Measurements from ENCODE around the gene DOC2B. TPM values are rescaled to one million over a fixed set of nuclear protein-coding genes. Genes with fewer than 3 reads are reported as not detected.

Gene DOC2B
- total RNA-seq, 1 donor from 2014 or later: 0.32 TPM

GRCh38 chr17:146546-146945, 34.9 kb downstream of the DOC2B start:
- no peaks in the 10 kb centered on the region for H3K9me3 Mint-ChIP-seq (ENCODE audit: low read depth)
- H3K27ac Mint-ChIP-seq (ENCODE audit: unreplicated experiment): no peak overlapping the region
- no peaks in the 10 kb centered on the region for H3K36me3 Mint-ChIP-seq (ENCODE audit: low read depth)
- TF ChIP-seq, protein P1, sequence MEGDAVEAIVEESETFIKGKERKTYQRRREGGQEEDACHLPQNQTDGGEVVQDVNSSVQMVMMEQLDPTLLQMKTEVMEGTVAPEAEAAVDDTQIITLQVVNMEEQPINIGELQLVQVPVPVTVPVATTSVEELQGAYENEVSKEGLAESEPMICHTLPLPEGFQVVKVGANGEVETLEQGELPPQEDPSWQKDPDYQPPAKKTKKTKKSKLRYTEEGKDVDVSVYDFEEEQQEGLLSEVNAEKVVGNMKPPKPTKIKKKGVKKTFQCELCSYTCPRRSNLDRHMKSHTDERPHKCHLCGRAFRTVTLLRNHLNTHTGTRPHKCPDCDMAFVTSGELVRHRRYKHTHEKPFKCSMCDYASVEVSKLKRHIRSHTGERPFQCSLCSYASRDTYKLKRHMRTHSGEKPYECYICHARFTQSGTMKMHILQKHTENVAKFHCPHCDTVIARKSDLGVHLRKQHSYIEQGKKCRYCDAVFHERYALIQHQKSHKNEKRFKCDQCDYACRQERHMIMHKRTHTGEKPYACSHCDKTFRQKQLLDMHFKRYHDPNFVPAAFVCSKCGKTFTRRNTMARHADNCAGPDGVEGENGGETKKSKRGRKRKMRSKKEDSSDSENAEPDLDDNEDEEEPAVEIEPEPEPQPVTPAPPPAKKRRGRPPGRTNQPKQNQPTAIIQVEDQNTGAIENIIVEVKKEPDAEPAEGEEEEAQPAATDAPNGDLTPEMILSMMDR (IDR thresholded peaks at IDR 0.05): no peak
- H3K4me3 Mint-ChIP-seq (ENCODE audit: unreplicated experiment): no peak overlapping the region
- H3K4me1 Mint-ChIP-seq (ENCODE audit: low read depth): peaks cover 2% of the 10 kb centered on the region
- DNase-seq (ENCODE audit: low spot score): peak; percentile 49
- H3K27me3 Mint-ChIP-seq (ENCODE audit: low read depth): peaks cover 2% of the 10 kb centered on the region

GRCh38 chr17:145671-146541, 35.5 kb downstream of the DOC2B start:
- no peaks in the 10 kb centered on the region for H3K9me3 Mint-ChIP-seq (ENCODE audit: low read depth)
- no peak overlapping the region for H3K4me3 Mint-ChIP-seq (ENCODE audit: unreplicated experiment)
- TF ChIP-seq, protein P1 (IDR thresholded peaks at IDR 0.05): no peak
- peaks cover 2% of the 10 kb centered on the region for H3K4me1 Mint-ChIP-seq (ENCODE audit: low read depth)
- H3K27me3 Mint-ChIP-seq (ENCODE audit: low read depth): peaks cover 2% of the 10 kb centered on the region
- H3K36me3 Mint-ChIP-seq (ENCODE audit: low read depth): no peaks in the 10 kb centered on the region
- peak; percentile 75 for DNase-seq (ENCODE audit: low spot score)
- H3K27ac Mint-ChIP-seq (ENCODE audit: unreplicated experiment): no peak overlapping the region

DNA sequence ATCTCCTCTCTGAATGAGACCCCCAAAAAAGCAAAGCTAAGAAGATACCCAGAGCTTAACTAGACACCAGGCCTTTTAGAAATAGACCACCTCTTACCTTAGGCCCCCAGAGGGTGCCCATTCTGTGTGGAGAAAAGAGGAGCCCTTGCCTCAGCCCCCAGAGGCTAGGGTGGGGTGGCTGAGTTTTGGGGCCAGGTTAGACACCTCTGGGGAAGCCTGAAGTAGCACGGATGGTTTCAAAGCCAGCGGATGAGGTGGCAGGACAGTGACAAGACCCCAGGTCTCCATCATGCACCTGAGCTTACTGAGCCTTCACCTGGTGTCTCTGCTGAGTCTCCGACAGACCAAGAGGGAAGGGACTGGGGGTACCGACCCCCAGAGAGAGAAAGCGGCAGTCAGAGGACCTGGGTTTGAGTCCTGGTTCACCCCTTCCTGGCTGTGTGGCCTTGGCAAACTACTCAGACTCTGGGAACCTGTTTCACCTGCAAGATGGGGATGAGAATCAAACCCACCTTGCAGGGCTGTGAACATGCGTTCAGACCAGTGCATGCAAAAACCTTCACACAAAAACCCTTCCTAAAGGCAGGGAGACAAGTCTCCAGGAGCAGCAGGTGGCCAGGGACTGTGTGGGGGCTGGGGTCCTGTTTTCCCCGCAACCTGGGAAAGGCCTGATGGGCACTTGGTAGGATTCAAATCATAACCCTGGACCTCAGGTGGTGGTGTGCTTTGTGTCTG, 36.3 kb downstream of the DOC2B start:
- Mint-ChIP-seq H3K4me1 (ENCODE audit: low read depth) (peaks cover 2% of the 10 kb centered on the region), H3K9me3 (ENCODE audit: low read depth) (no peaks in the 10 kb centered on the region), H3K4me3 (ENCODE audit: unreplicated experiment) (no peak overlapping the region), H3K36me3 (ENCODE audit: low read depth) (no peaks in the 10 kb centered on the region), H3K27ac (ENCODE audit: unreplicated experiment) (no peak overlapping the region), H3K27me3 (ENCODE audit: low read depth) (no peaks in the 10 kb centered on the region)
- TF ChIP-seq, protein P1 (IDR thresholded peaks at IDR 0.05): no peak
- DNase-seq (ENCODE audit: low spot score): peak; percentile 33

DNA sequence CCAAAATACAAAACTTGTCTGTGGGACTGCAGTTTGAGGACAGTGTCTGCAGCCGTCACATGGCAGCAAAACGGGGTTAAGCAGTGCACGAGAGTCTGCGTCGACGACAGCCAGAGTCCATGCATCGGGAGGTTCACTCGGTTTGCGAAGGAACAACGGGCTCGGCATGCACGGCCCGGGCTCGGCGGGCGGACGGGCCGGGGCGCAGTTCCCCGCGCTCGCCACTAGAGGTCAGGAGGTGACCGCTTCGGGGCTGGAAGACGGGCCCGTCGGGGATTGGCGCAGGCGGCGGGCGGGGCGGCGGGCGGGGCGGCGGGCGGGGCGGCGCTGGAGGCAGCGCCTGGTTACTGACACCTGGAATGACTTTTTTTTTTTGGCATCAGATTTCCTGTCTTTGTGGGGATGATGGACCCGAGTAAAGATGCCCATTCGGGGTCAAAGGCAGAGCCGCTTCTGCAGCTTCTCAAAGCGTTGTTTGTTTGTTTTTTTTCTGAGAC, 37.6 kb downstream of the DOC2B start:
- no peaks in the 10 kb centered on the region for H3K36me3 Mint-ChIP-seq (ENCODE audit: low read depth)

More for the DNA sequence above, 37.6 kb downstream of the DOC2B start:
- TF ChIP-seq, protein P1 (IDR thresholded peaks at IDR 0.05): peak; percentile 86
- H3K4me1 Mint-ChIP-seq (ENCODE audit: low read depth): peaks cover 2% of the 10 kb centered on the region
- H3K27me3 Mint-ChIP-seq (ENCODE audit: low read depth): peaks cover 6% of the 10 kb centered on the region
- no peak overlapping the region for H3K4me3 Mint-ChIP-seq (ENCODE audit: unreplicated experiment)
- DNase-seq (ENCODE audit: low spot score): peak; percentile 80
- H3K27ac Mint-ChIP-seq (ENCODE audit: unreplicated experiment): no peak overlapping the region
- no peaks in the 10 kb centered on the region for H3K9me3 Mint-ChIP-seq (ENCODE audit: low read depth)
